GM06990 (cell line): Measurements from ENCODE around the gene CFD.

Experiments used
- DNase-seq: peaks from one replicate; pipeline ENCODE4 v3.0.0-alpha.2; 2011; ENCODE audit not compliant: insufficient read length; ENCODE audit errors: extremely low read depth
- H3K27me3 ChIP-seq: replicated peaks from 2 replicates; pipeline ENCODE4 v1.6.0; 2011; ENCODE audit warnings: low read length; ENCODE audit not compliant: control insufficient read depth, insufficient read depth
- H3K36me3 ChIP-seq: 2 replicates; pipeline ENCODE4 v1.5.1; 2011; ENCODE audit warnings: low read length; ENCODE audit not compliant: control insufficient read depth, insufficient read depth
- H3K4me3 ChIP-seq: replicated peaks from 2 replicates; pipeline ENCODE4 v1.5.1; 2011; ENCODE audit warnings: low read depth, mild to moderate bottlenecking, control low read depth, low read length
- TF ChIP-seq, protein P1 (sequence below): IDR thresholded peaks from 2 replicates; pipeline ENCODE4 v1.5.1; 2011; ENCODE audit warnings: low read length, control low read depth, mild to moderate bottlenecking, inconsistent platforms; ENCODE audit not compliant: insufficient read depth, poor library complexity, severe bottlenecking

CFD gene

DNA sequence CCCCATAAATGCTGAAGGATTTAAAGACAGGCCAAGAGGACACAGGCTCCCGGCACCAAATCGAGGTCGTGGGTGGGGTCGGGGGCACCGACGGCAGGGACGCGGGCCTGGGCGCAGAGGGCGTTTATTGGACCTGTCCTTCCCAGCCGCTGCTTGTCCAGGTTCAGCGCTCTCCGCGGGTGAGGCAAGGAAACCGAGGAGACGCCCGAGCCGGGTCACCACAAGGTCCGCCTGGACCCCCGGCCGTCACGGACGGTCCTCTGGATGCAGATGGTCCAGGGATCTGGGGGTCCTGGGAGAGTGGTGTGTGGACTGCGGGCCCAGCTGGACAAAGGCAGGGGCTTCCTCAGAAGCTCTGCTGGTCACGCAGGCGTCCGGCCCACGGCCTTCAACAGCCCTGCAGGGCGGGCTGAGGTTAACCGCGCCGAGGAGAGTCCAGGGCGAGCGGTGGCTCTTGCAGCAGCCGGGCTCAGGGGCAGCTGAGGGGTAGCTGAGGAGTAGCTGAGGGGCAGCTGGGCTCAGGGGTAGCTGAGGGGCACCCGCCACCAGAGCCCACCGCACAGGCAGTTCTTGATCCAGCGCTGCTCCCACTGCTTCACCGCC, 8.5 kb downstream of the CFD start:
- Histone ChIP-seq H3K27me3 (no peaks in the 10 kb centered on the region), H3K36me3 (peaks cover 11% of the 10 kb centered on the region), H3K4me3 (no peak overlapping the region)
- DNase-seq, result no peak
- TF ChIP-seq, protein P1, sequence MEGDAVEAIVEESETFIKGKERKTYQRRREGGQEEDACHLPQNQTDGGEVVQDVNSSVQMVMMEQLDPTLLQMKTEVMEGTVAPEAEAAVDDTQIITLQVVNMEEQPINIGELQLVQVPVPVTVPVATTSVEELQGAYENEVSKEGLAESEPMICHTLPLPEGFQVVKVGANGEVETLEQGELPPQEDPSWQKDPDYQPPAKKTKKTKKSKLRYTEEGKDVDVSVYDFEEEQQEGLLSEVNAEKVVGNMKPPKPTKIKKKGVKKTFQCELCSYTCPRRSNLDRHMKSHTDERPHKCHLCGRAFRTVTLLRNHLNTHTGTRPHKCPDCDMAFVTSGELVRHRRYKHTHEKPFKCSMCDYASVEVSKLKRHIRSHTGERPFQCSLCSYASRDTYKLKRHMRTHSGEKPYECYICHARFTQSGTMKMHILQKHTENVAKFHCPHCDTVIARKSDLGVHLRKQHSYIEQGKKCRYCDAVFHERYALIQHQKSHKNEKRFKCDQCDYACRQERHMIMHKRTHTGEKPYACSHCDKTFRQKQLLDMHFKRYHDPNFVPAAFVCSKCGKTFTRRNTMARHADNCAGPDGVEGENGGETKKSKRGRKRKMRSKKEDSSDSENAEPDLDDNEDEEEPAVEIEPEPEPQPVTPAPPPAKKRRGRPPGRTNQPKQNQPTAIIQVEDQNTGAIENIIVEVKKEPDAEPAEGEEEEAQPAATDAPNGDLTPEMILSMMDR, result no peak

- peaks cover 11% of the 10 kb centered on the region for H3K36me3 ChIP-seq
- no peak for DNase-seq
- no peak overlapping the region for H3K4me3 ChIP-seq
These were observed 9.2 kb downstream of the CFD start for GRCh38 chr19:868458-869244.

DNA sequence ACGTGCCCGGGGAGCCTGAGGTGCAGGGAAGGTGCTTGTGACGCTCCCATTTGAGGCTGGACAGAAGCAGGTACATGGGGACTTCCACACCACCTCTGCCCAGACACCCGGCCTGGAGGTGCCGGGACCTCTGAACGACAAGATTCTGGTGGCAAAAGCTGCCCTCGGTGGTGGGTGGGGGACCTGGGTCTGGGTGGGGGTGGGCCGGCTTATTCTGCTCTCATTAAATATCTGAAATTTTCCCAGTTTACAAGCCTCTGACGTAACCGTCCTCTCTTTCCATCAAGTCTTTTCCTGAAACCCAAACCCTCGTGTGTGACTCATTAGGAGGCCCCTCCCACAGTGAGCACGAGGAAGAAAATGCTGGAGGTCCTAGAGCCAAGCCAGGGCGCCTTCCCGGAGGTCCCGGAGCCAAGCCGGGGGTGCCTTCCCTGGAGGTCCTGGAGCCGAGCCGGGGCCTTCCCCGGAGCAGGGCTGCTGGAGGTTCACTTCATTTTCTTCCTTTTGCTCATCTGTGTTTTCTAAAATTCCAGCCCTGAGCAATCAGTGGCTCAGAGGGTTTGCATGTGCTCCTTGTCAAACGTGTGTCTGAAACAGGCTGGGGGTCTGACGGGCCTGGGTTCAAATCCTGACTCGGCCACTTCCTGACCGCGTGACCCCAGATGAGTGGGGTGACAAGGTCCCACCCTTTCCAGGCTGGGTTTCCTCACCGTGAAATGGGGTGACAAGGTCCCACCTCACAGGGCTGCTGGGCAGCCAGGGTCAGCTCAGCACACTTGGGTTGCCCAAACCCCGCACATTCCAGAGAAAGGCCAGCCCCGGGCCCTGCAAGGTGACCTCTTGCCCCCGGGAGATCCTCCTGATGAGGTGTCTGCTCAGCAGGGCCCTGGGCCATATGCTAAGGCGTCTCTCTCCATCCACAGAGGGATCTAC, 10.0 kb downstream of the CFD start:
- peaks cover 11% of the 10 kb centered on the region for H3K36me3 ChIP-seq
- TF ChIP-seq, protein P1, result no peak
- H3K27me3 ChIP-seq, result no peaks in the 10 kb centered on the region
- H3K4me3 ChIP-seq, result no peak overlapping the region
- no peak for DNase-seq

More at GRCh38 chr19:868458-869244, 9.2 kb downstream of the CFD start:
- no peaks in the 10 kb centered on the region for H3K27me3 ChIP-seq
- TF ChIP-seq, protein P1, result no peak

GRCh38 chr19:870314-870713, 10.8 kb downstream of the CFD start:
- Histone ChIP-seq H3K36me3 (peaks cover 11% of the 10 kb centered on the region), H3K27me3 (no peaks in the 10 kb centered on the region), H3K4me3 (no peak overlapping the region)
- DNase-seq, result no peak
- TF ChIP-seq, protein P1, result no peak

DNA sequence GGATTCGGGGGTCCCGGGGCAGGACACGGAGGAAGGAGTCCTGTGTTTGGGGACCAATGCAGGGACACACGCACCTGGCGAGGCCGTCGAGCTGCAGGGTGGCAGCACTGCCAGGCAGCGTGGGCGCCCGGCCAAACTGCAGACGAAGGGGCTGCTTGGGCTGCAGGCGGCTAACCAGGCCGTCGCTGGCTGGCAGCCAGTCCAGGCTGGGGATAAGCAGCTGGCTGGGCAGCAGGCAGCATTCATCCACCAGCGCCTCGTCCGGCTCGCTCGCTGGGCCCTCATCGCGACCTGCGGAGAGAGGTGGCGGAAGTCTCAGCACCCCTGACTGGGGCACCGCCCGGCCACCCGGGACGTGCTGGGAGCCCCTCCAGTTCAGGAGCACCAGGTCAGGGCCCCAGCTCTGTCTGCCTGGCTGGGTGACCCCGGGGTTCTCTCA, 11.5 kb downstream of the CFD start:
- Histone ChIP-seq H3K36me3 (peaks cover 14% of the 10 kb centered on the region), H3K4me3 (no peak overlapping the region), H3K27me3 (no peaks in the 10 kb centered on the region)
- TF ChIP-seq, protein P1, result no peak
- DNase-seq, result no peak
